IPS-18c (cell line): ENCODE results near the gene ACVR1B.

Experiments
- H3K4me3 ChIP-seq: 2 replicates; pipeline ENCODE4 v1.7.0; 2013; ENCODE audit warnings: low read depth, mild to moderate bottlenecking, low read length, moderate library complexity; ENCODE audit not compliant: insufficient read depth
- H3K9me3 ChIP-seq: one replicate; pipeline ENCODE4 v1.6.1; 2013; ENCODE audit warnings: mild to moderate bottlenecking, low read length, moderate library complexity; ENCODE audit not compliant: control insufficient read depth, insufficient read depth

Gene ACVR1B

DNA sequence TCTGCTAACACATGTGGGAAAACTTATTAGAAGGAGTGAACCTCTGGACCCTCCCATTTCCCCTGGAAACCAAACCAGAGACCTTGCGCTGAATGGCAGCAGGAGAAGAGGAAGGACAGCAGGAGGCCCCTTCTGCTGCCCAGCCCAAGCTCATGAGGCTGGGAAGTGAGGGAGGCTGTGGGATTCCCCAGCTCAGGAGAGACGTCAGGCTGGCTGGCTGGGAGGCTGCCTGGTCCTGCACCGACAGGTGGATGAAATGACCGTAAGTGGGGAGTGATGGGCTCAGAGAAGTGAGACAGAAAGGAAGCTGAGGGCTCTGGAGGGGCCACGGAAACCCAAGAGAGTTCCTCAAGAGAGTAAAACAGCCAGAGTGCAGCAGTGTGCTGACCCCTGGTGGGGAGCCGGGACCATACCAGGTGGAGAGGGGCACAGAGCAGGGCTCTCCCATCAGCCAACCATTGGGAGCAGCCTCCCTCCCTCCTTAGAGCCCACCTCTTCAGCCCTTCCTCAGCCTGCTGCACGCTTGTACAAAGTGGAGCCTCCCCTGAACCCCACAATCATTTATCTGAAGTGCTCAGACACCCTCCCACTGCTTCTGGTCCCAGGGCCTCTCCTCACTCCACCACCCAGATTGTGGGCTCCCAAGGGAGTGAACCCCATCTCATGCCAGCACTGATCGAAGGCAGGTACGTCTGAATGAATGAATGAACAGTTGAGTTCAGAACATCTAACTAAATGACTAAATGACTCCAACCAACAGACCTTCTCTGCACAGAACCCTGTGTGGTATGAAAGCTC is 69.2 kb downstream of the ACVR1B start:
- Histone ChIP-seq H3K9me3 (no peaks in the 10 kb centered on the region), H3K4me3 (no peak overlapping the region)

DNA sequence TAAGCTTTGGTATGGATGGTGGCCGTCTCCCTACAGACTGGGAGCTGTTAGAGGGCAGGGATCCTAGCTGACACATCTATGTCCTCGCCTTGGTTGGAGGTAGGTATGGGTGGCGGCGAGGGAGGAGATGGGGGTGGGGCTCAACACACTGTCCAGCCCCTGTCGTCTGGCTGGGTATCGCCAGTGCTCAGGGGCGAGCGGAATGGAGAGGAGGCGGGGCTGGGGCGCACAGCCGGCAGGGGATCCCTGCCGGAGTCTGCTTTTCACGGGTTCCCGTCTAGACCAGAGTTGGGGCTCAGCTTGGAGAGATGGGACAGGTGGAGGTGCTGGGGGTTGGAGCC is 71.3 kb downstream of the ACVR1B start:
- Histone ChIP-seq H3K4me3 (peak overlapping the region; percentile 63), H3K9me3 (no peaks in the 10 kb centered on the region)

DNA sequence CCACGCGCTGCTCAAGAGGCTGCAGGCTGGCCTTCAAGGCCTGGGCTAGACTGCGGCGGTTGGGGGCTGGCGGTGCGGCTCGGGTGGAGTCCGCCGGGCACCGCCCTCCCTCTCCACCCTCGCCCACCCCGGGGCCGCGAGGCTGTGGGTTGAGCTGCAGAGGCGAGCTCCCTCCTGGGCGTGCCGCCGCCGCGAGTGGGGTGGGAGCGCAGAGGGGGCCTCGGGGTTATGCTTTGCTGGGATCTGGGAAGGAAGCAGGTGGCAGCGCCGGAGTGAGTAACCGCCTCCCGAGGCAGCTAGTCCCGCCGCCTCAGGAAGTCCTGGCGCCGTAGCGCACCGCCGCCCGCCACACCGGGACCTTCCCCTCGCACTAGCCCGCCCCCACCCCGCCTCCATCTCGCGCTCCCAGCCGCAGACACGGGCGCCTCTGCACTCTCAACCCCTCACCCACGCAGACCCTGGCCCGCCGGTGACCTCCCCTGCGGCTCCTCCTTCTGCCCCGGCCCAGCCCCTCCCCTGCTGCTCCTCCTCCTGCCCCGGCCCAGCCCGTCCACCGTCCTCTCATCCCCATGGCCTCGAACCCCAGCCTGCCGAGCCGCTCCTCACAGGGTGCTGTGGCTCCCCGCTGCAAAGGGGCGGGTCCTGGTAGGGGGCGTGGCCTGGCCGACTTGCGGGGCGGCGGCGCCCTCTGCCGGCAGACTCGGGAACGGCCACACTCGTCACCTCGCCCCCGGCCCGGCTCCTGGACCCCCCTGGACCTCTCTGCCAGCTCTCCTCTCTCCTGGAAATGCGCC is 71.9 kb downstream of the ACVR1B start:
- Histone ChIP-seq H3K4me3 (peak overlapping the region; percentile 63), H3K9me3 (no peaks in the 10 kb centered on the region)

DNA sequence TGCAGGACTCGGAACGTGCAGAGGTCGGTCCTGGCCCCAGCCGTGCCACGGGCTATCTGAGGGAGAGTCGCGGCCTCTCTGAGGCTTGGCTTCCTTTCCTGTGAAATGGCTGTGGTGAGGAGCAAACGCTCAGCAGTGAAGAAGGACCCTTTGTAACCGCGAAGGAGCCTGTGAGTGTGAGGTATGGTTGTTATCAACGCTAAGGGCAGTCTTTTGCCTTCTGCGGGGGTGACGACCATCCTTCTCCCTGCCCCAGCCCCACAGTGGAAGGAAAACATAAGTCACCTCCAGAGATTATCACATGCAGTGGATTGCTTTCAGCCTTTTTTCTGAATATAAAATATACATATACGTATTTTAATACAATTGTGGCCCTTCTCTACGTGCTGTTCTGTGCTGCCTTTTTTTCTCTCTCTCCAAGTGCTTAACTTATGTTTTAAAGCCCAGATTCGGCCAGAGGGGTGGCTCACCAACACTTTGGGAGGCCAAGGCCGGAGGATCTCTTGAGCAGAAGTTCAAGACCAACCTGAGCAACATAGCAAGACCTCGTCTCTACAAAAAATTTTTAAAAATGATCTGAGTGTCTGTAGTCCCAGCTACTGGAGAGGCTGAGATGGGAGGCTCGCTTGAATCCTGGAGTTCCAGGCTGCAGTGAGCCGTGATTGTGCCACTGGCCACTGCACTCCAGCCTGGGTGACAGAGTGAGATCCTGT is 72.6 kb downstream of the ACVR1B start:
- H3K4me3 ChIP-seq, result peak overlapping the region; percentile 63; the same call in 1 of the 2 replicates
- no peaks in the 10 kb centered on the region for H3K9me3 ChIP-seq

DNA sequence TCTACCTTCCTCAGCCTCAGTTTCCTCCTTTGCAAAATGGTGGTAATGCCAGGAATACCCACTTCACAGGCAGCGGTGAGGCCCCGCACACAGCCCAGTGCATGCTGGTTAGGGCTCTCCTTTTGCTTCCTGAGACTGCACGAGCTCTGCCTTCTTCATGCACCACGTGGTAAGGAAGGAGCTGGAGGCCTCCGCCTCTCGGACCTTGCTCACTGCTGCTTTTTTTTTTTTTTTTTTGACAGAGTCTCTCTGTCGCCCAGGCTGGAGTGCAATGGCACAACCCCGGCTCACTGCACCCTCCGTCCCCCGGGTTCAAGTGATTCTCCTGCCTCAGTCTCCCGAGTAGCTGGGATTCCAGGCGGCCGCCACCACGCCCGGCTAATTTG is 73.3 kb downstream of the ACVR1B start:
- no peaks in the 10 kb centered on the region for H3K9me3 ChIP-seq
- no peak overlapping the region for H3K4me3 ChIP-seq

DNA sequence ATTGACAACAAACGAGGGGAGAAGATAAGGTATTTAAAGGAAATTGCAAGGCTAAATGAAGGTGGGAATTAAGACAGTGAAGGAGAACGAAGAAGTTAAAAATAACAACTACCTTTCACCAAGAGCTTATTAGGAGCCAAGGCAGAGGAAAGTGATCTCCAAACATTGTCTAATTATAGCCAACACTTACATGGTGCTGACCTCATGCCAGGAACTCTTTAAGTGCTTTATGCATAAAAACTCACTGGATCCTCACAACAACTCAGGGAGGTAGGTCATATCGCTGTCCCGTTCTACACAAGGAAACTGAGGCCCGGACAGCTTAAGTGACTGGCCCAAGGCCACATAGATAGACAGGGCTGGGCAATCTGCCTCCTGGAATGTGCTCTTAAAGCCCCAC is 74.8 kb downstream of the ACVR1B start:
- no peak overlapping the region for H3K4me3 ChIP-seq

DNA sequence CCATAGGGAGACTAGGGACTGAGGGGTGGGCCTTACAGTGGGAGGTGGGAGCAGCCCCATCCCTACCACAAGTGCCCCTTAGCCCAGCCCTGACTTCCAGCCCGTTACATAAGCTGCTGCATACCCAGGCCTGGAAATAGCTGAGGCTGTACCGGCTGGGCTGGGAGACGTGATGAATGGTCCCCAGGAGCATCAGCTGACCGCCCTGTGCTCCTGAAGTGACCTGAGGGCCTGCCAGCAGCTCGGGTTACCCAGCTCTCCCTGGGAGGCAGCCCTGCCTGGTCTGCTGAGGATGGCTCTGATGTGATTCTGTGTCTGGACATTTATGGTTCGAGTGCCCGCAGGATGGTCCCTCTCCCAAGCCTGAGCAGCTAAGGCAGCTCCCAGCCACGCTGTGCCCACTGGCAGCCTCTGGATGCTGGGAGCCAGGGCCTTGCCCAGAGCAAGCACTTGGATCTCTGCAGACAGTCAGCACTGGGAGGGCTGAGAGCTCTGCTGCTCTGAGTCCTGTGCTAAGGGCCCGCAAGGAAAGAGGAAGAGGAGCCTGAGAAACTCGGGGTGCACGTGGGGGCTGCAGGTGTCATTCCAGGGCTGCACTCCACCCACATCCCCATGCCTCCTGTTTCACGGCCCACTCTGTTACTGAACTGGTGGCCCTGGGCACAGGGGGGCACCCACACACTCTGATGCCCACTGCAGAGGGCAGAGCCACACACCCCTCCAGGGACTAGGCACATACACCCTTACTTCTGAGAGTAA is 75.8 kb downstream of the ACVR1B start:
- no peaks in the 10 kb centered on the region for H3K9me3 ChIP-seq
- H3K4me3 ChIP-seq, result no peak overlapping the region

More for the DNA sequence above, 74.8 kb downstream of the ACVR1B start:
- no peaks in the 10 kb centered on the region for H3K9me3 ChIP-seq

DNA sequence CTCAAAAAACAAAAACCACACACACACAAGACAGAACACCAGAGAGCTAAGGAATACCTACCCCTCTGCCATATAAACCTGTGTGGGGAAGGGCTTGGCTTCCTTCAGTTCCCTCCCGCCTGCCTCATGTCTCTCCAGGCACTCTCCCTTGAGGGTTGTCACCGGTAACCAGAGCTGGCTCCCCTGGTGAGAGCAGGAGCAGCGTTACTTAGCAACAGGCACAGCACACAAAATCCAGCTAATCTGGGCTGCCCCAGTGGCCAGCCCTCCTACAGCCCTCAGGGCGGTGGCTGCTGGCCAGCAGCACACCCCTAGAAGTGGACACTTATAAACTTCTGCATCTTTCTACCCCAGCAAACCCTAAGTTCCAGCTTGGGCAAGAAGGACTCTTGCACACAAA is 78.2 kb downstream of the ACVR1B start:
- H3K4me3 ChIP-seq, result no peak overlapping the region
- no peaks in the 10 kb centered on the region for H3K9me3 ChIP-seq

DNA sequence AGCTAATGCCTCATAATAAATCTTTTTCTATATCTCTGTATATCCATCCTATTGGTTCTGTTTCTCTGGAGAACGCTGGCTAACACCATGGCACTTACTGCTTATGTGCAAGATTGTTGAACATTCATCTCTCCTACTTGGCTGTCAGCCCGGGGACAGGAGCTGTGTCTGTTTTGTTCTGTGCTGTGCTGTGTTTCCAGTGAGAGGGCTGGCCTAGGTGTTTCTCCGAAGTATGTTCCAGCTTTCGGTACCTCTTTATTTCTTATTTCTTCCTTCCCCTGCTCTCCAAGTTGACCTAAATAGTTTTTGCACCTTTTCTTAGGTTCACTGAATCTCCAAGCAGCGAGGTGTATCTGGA is 80.9 kb downstream of the ACVR1B start:
- no peaks in the 10 kb centered on the region for H3K9me3 ChIP-seq
- H3K4me3 ChIP-seq, result peak overlapping the region; percentile 25; the same call in 1 of the 2 replicates

DNA sequence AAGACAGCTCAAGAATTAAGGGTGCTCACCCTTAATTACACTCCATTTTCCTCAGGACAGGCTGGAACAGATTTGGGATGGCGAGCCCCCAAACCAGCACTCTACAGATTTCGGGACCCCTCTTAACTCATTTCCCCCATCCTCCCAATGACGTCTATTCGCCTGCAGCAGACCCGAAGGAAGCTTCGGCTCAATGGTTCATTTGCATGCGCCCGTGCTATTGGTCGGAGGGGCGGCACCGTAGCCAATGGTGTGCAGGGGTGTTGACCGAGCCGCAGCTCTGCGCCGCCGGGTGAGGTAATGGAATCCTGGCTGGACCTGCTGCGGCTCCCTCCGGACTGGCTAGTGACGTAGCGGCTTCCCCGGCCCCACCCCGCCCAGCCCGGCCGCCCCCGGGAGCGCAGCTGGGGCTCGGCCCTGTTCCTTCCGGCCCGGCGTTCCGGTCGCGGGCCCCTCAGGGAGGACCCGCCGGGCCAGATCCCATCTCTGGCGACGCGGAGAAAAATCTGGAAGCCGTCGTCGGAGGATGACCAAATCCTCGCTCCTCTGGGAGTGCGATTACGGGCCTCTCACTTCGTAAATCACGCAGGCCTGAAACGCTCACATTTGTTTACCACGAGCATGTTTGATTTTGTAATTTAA is 81.4 kb downstream of the ACVR1B start:
- Histone ChIP-seq H3K9me3 (no peaks in the 10 kb centered on the region), H3K4me3 (peak overlapping the region; percentile 52)

DNA sequence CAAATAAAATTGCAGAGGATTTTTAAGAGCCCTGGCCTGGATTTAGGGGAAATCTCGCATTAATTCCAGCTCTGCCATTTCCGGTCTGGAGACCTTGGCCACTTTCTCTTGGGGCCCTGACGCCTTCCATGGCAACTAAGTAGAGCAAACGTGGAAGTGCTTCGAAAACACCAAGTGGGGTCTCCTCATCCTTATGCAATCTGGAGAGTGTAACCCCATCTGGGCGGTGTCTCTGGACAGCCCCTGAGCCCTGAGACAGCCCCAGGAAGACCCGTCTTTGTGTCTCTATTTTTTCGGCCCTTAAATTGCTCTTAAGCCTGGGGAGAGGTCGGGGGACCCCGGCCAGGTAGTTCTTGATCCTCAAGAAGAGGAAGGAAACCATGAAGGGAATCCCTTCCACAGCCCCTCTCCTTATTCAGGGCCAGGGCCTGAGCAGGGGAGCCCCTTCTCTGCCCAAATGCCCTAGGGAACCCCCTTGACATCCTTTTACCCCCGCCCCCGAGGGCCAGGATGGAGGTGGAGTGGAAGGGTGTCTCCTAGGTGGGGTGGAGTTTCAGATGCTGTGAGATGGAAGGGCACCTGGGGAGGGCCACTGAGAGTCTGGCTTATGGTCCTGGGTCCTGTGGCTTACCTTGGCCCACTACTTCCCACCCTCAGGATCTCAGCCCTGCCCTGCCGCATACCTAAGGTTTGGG is 82.1 kb downstream of the ACVR1B start:
- Histone ChIP-seq H3K9me3 (no peaks in the 10 kb centered on the region), H3K4me3 (peak overlapping the region; percentile 52)

DNA sequence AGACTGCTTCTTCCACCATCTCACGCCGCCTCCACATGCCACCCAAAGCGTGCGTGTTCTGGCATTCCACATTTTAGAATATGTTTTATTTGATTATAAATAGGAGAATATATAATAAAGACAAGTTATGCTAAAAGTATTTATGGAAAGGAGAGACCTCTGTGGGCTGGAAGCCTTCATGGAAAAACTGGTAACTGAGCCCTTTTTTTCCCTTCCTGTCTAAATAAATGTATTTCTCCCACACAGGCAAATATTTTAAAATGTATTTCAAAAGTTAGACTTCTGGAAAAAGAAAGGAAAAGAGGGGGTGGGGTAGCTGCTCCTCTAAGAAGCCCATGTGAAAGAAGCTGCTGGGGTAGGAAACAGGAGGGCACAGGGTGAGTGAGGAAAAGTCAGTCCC is 83.7 kb downstream of the ACVR1B start:
- Histone ChIP-seq H3K4me3 (no peak overlapping the region), H3K9me3 (no peaks in the 10 kb centered on the region)

DNA sequence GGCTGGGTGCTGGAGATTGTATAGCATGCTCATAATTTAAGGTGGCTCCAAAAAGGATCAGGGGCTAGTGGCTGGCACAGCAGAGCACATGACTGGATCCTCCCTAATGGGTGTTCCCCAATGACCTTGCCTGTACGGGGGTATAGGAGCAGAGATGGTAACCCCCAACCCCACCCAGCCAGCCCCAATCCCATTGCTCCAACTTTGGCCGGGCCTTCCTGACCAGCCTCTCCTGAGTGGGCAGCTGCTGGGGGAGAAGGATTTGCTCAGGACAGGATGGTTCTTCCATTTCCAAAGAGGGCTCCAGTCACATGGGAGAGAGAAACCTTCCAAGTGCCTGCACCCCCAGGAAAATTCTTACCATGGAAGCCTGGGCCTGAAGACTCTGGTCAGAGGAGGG is 84.4 kb downstream of the ACVR1B start:
- no peaks in the 10 kb centered on the region for H3K9me3 ChIP-seq
- H3K4me3 ChIP-seq, result no peak overlapping the region

DNA sequence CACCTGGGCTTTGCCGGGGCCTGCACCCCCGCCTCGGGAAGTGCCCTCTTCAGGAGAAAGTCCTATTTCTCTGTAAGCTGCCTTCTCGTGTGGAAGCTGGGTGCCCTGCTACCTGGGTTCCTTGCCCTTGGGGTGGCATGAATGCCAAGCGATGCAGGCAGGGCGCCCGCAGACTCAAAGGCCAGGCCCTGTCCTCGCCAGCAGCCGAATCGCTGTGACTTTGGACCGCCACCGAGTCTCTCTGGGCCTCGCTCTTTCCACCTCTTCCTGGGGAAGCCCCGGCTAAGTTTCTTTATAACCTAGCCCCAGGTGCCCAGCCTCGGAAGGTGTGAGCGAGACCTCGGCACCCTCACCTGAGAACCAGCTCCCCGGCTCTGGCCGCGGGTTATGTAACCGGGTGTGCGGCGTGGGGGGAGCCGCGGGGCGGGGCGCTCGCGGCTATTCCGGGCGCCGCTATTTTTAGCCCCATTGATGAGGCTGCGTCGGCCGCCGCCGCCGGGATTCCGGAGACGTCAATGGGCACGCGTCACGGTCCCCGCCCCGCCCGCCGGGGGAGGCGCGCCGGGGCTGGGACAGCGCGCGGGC is 85.2 kb downstream of the ACVR1B start:
- peak overlapping the region; percentile 49 for H3K4me3 ChIP-seq
- no peaks in the 10 kb centered on the region for H3K9me3 ChIP-seq

DNA sequence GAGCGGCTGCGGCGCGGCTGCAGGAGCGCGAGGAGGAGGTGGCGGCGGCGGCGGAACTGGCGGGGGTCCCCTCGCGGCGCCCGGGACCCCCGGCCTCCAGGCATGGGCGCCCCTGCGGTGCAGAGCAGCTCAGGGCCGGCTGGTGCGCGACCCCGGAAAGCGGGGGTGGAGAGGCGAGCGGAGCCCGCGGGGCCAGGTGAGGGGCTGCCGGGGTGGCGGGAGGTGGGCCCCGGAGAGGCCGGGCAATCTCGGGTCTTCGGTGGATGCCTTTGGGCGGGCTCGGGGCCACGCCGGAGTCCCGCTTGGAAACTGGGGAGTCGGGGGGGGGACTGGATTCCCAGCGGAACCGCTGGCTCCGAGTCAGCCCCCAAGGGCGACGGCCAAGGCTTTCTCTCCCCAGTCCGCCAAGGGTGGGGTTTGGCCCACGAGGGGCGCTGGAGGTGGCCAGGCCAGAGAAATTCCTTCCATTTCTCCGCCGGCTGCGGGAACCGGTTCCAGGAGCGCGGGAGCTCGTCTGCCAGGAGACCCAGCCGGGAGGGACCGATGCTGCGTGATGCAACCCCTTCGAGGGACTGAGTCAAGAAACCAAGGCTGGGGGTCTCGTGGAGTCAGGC is 85.9 kb downstream of the ACVR1B start:
- Histone ChIP-seq H3K9me3 (no peaks in the 10 kb centered on the region), H3K4me3 (peak overlapping the region; percentile 81)

DNA sequence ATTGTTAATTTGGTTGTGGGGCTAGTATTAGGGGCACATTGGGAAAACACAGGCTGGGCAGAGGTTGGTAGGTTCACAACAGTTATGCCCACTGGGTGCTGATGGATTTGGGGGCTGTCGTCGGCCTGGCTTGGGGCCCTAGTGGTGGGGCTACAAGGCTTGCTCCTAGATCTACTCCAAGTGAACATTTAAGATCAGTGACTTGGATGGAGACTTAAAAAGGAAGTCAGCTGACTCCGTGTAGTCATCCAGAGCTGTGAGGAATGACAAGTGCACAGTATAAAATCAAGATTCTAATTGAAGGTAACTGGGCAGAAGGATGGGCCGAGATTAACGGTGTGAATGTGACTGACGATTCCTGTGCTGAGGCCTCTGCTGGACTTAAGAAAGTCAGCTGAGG is 86.9 kb downstream of the ACVR1B start:
- Histone ChIP-seq H3K4me3 (no peak overlapping the region), H3K9me3 (no peaks in the 10 kb centered on the region)
